CD8-positive, alpha-beta memory T cell (primary cell): Measurements from ENCODE around the gene GRHPR. TPM values are rescaled to one million over a fixed set of nuclear protein-coding genes. Genes with fewer than 3 reads are reported as not detected.

Experiments used
- CTCF ChIA-PET: fragments of 350-600 bp; sonication (Branson Sonifier 250); formaldehyde crosslinking; loops from one replicate; lab custom pipeline; 2021; ENCODE audit warnings: antibody characterized with exemption; lab: Charles Lee
- POLR2A ChIA-PET: fragments of 350-600 bp; sonication (Branson Sonifier 250); formaldehyde crosslinking; loops from one replicate; lab custom pipeline; 2021; ENCODE audit warnings: antibody characterized with exemption; lab: Charles Lee
- DNase-seq, 5 donors: peaks; one replicate each; pipeline versions ENCODE4 v3.0.0 to v3.0.0-alpha.2; 2020 to 2022; ENCODE audit warnings: mixed read lengths in 1 of 5
- H3K27ac ChIP-seq: one replicate; pipeline ENCODE4 v1.7.0; 2013; ENCODE audit warnings: low read depth, mild to moderate bottlenecking, low read length, moderate library complexity
- H3K27me3 ChIP-seq: 2 replicates; pipeline ENCODE4 v1.7.0; 2013; ENCODE audit warnings: low read length, mild to moderate bottlenecking; ENCODE audit not compliant: insufficient read depth, poor library complexity, severe bottlenecking
- H3K36me3 ChIP-seq: 2 replicates; pipeline ENCODE4 v1.7.0; 2013; ENCODE audit warnings: mild to moderate bottlenecking, low read length, moderate library complexity; ENCODE audit not compliant: insufficient read depth
- H3K4me1 ChIP-seq: 2 replicates; pipeline ENCODE4 v1.7.0; 2013; ENCODE audit warnings: mild to moderate bottlenecking, low read length, moderate library complexity; ENCODE audit not compliant: insufficient read depth
- H3K4me3 ChIP-seq: 2 replicates; pipeline ENCODE4 v1.7.0; 2013; ENCODE audit warnings: mild to moderate bottlenecking, low read length
- H3K9me3 ChIP-seq: 2 replicates; pipeline ENCODE4 v1.7.0; 2013; ENCODE audit warnings: mild to moderate bottlenecking, low read length
- H3K27ac Mint-ChIP-seq, 8 donors: one replicate each; pipeline ENCODE4 v1.8.0; 2020 to 2021; ENCODE audit warnings: mixed read lengths in 8 of 8, mild to moderate bottlenecking in 6 of 8, inconsistent platforms in 3 of 8, moderate library complexity in 3 of 8
- H3K27me3 Mint-ChIP-seq, 2 donors: one replicate each; pipeline ENCODE4 v1.8.0; 2020 to 2021; ENCODE audit warnings: mixed read lengths in 2 of 2, mild to moderate bottlenecking in 1 of 2, moderate library complexity in 1 of 2
- H3K36me3 Mint-ChIP-seq, 3 donors: one replicate each; pipeline ENCODE4 v1.8.0; 2020 to 2021; ENCODE audit warnings: mixed read lengths in 3 of 3, inconsistent platforms in 1 of 3, mild to moderate bottlenecking in 1 of 3
- H3K4me1 Mint-ChIP-seq, 3 donors: one replicate each; pipeline ENCODE4 v1.8.0; 2020 to 2021; ENCODE audit warnings: mixed read lengths in 3 of 3, inconsistent platforms in 1 of 3, mild to moderate bottlenecking in 1 of 3
- H3K4me3 Mint-ChIP-seq, 7 donors: one replicate each; pipeline ENCODE4 v1.8.0; 2020 to 2021; ENCODE audit warnings: mixed read lengths in 7 of 7, mild to moderate bottlenecking in 6 of 7, moderate library complexity in 4 of 7, inconsistent platforms in 2 of 7
- H3K9me3 Mint-ChIP-seq, 5 donors: one replicate each; pipeline ENCODE4 v1.8.0; 2020 to 2022; ENCODE audit warnings: mixed read lengths in 5 of 5, mild to moderate bottlenecking in 3 of 5, moderate library complexity in 2 of 5, inconsistent platforms in 1 of 5
- polyA plus RNA-seq: library from polyadenylated mRNA; unstranded; fragments of 300-500 nt; fragmentation: Illumina TruSeq; gene quantifications from one replicate; pipeline ENCODE4 v1.2.3, GENCODE V29; 2021
- total RNA-seq, 2 experiments: library from RNA; stranded (reverse); gene quantifications; one replicate each; pipeline ENCODE4 v1.2.3, GENCODE V29; 2021

GRHPR gene
- total and polyA plus RNA-seq, 3 experiments from 2014 or later = 77.4 to 94.1 (median 87.4) TPM

- H3K27me3 Mint-ChIP-seq = peaks cover 11 to 31% of the 10 kb centered on the region in 2 donors
- Histone ChIP-seq H3K4me3 (no peak overlapping the region), H3K27me3 (no peaks in the 10 kb centered on the region), H3K36me3 (no peaks in the 10 kb centered on the region), H3K4me1 (no peaks in the 10 kb centered on the region), H3K27ac (no peak overlapping the region), H3K9me3 (no peaks in the 10 kb centered on the region)
- no peak overlapping the region for H3K27ac Mint-ChIP-seq
- ChIA-PET CTCF (interaction anchor here (0.9 kb wide), 1 partner anchor 507 kb away, joined by 3 read pairs; no protein-coding TSS in a partner anchor), POLR2A (no interaction called here)
- no peak for DNase-seq
- no peaks in the 10 kb centered on the region for H3K4me1 Mint-ChIP-seq
- peaks cover 0 to 2% (median 0%) of the 10 kb centered on the region in 5 donors for H3K9me3 Mint-ChIP-seq
- H3K4me3 Mint-ChIP-seq = no peak overlapping the region
- peaks cover 0 to 18% (median 0%) of the 10 kb centered on the region in 3 donors for H3K36me3 Mint-ChIP-seq
Observed at GRCh38 chr9:37380570-37380969, 41.9 kb upstream of the GRHPR start.

- no peak for DNase-seq
- no peak overlapping the region for H3K4me3 ChIP-seq
- H3K4me1 ChIP-seq = no peaks in the 10 kb centered on the region
- Mint-ChIP-seq H3K27ac (no peak overlapping the region), H3K27me3 (peaks cover 9 to 29% of the 10 kb centered on the region in 2 donors), H3K9me3 (peaks cover 0 to 2% (median 0%) of the 10 kb centered on the region in 5 donors), H3K4me3 (no peak overlapping the region), H3K36me3 (peaks cover 0 to 18% (median 0%) of the 10 kb centered on the region in 3 donors), H3K4me1 (no peaks in the 10 kb centered on the region)
- CTCF ChIA-PET = interaction anchor here (0.9 kb wide), 1 partner anchor 507 kb away, joined by 3 read pairs; no protein-coding TSS in a partner anchor
- H3K27me3 ChIP-seq = no peaks in the 10 kb centered on the region
- H3K27ac ChIP-seq = no peak overlapping the region
- POLR2A ChIA-PET = no interaction called here
- H3K36me3 ChIP-seq = no peaks in the 10 kb centered on the region
- H3K9me3 ChIP-seq = no peaks in the 10 kb centered on the region
Observed at GRCh38 chr9:37381094-37381741, 41.3 kb upstream of the GRHPR start.

- no peak overlapping the region for H3K4me3 ChIP-seq
- no peaks in the 10 kb centered on the region for H3K4me1 ChIP-seq
- H3K27me3 ChIP-seq = no peaks in the 10 kb centered on the region
- no peak overlapping the region for H3K27ac ChIP-seq
- Mint-ChIP-seq H3K27ac (no peak overlapping the region), H3K27me3 (peaks cover 2 to 19% of the 10 kb centered on the region in 2 donors), H3K4me1 (no peaks in the 10 kb centered on the region), H3K4me3 (no peak overlapping the region), H3K36me3 (peaks cover 0 to 10% (median 0%) of the 10 kb centered on the region in 3 donors), H3K9me3 (peaks cover 0 to 2% (median 0%) of the 10 kb centered on the region in 5 donors)
- H3K36me3 ChIP-seq = no peaks in the 10 kb centered on the region
- POLR2A ChIA-PET = no interaction called here
- no peaks in the 10 kb centered on the region for H3K9me3 ChIP-seq
- CTCF ChIA-PET = no interaction called here
- no peak for DNase-seq
Observed at GRCh38 chr9:37382161-37382981, 40.1 kb upstream of the GRHPR start.

- Mint-ChIP-seq H3K36me3 (peaks cover 0 to 7% (median 0%) of the 10 kb centered on the region in 3 donors), H3K27me3 (peaks cover 0 to 16% of the 10 kb centered on the region in 2 donors), H3K4me3 (no peak overlapping the region), H3K4me1 (no peaks in the 10 kb centered on the region), H3K27ac (no peak overlapping the region), H3K9me3 (no peaks in the 10 kb centered on the region)
- Histone ChIP-seq H3K9me3 (no peaks in the 10 kb centered on the region), H3K27me3 (no peaks in the 10 kb centered on the region), H3K4me3 (no peak overlapping the region), H3K4me1 (no peaks in the 10 kb centered on the region), H3K36me3 (no peaks in the 10 kb centered on the region), H3K27ac (no peak overlapping the region)
- DNase-seq = no peak
- ChIA-PET POLR2A (no interaction called here), CTCF (no interaction called here)
Observed at GRCh38 chr9:37382982-37383357, 39.5 kb upstream of the GRHPR start.

GRCh38 chr9:37383393-37383792, 39.1 kb upstream of the GRHPR start:
- H3K4me3 Mint-ChIP-seq = no peak overlapping the region
- CTCF ChIA-PET = no interaction called here
- Histone ChIP-seq H3K4me3 (no peak overlapping the region), H3K36me3 (no peaks in the 10 kb centered on the region), H3K27ac (no peak overlapping the region), H3K4me1 (no peaks in the 10 kb centered on the region), H3K9me3 (no peaks in the 10 kb centered on the region), H3K27me3 (no peaks in the 10 kb centered on the region)
- H3K9me3 Mint-ChIP-seq = no peaks in the 10 kb centered on the region
- H3K36me3 Mint-ChIP-seq = peaks cover 0 to 7% (median 0%) of the 10 kb centered on the region in 3 donors
- POLR2A ChIA-PET = no interaction called here
- no peak for DNase-seq
- no peak overlapping the region for H3K27ac Mint-ChIP-seq
- H3K4me1 Mint-ChIP-seq = no peaks in the 10 kb centered on the region
- peaks cover 0 to 11% of the 10 kb centered on the region in 2 donors for H3K27me3 Mint-ChIP-seq

- Mint-ChIP-seq H3K27me3 (peaks cover 0 to 6% of the 10 kb centered on the region in 2 donors), H3K27ac (no peak overlapping the region), H3K4me1 (no peaks in the 10 kb centered on the region), H3K4me3 (no peak overlapping the region), H3K9me3 (no peaks in the 10 kb centered on the region), H3K36me3 (peaks cover 0 to 7% (median 0%) of the 10 kb centered on the region in 3 donors)
- Histone ChIP-seq H3K36me3 (no peaks in the 10 kb centered on the region), H3K27ac (no peak overlapping the region), H3K9me3 (no peaks in the 10 kb centered on the region), H3K27me3 (no peaks in the 10 kb centered on the region), H3K4me3 (no peak overlapping the region), H3K4me1 (no peaks in the 10 kb centered on the region)
- POLR2A ChIA-PET = no interaction called here
- DNase-seq = no peak
- CTCF ChIA-PET = no interaction called here
Observed at GRCh38 chr9:37383876-37384746, 38.4 kb upstream of the GRHPR start.

GRCh38 chr9:37385286-37385685, 37.2 kb upstream of the GRHPR start:
- no peaks in the 10 kb centered on the region for H3K4me1 Mint-ChIP-seq
- H3K27me3 ChIP-seq = no peaks in the 10 kb centered on the region
- no peaks in the 10 kb centered on the region for H3K4me1 ChIP-seq
- no peak for DNase-seq
- no peak overlapping the region for H3K27ac Mint-ChIP-seq
- no peak overlapping the region for H3K4me3 ChIP-seq
- no peak overlapping the region for H3K4me3 Mint-ChIP-seq
- peaks cover 0 to 7% (median 0%) of the 10 kb centered on the region in 3 donors for H3K36me3 Mint-ChIP-seq
- CTCF ChIA-PET = interaction anchor here (0.9 kb wide), 1 partner anchor 8 kb away, joined by 3 read pairs; no protein-coding TSS in a partner anchor
- H3K36me3 ChIP-seq = no peaks in the 10 kb centered on the region
- no peak overlapping the region for H3K27ac ChIP-seq
- H3K27me3 Mint-ChIP-seq = peaks cover 0 to 3% of the 10 kb centered on the region in 2 donors
- POLR2A ChIA-PET = no interaction called here
- no peaks in the 10 kb centered on the region for H3K9me3 Mint-ChIP-seq
- H3K9me3 ChIP-seq = no peaks in the 10 kb centered on the region
